ENCODE results near the gene SCYL1. TPM values are rescaled to one million over a fixed set of nuclear protein-coding genes. Genes with fewer than 3 reads are reported as not detected.
A peak's percentile ranks its signal among the peaks of the same experiment; 100 is the strongest.

The SCYL1 gene
- total RNA-seq, 1 experiment from 2014 or later: 70.9 TPM

DNA sequence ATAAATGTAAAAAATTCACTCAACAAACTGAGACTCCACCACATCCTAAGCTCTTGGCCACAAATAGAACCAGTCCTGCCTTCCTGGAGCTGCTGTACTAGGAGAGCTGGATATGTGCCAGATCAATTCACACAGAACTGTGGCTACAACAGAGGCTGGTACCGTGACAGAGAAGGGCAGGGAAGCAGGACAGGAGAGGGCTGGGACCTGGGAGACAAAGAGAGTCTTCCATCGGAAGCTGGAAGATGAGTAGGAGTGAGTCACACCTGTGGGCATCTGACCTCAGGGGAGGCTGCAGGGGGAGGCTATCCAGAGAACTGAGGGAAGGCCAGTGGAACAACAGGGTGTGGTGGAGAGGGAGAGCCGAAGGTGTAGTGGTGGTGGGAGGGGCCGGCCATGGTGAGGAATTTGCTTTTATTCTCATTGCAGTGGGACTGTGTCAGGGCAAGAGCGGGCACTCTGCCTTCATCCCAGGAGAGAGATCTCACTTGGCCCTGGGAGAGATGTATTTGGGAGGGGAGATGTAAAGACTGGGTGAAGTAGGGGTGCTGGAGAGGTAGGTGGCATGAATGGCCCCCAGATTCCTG lies 35.2 kb downstream of the SCYL1 start:
- H3K9me3 Mint-ChIP-seq (ENCODE audit: unreplicated experiment): no peaks in the 10 kb centered on the region
- peak overlapping the region; percentile 59 for H3K27ac Mint-ChIP-seq (ENCODE audit: low read depth, unreplicated experiment)
- H3K27me3 Mint-ChIP-seq (ENCODE audit: insufficient read depth, unreplicated experiment): no peaks in the 10 kb centered on the region
- H3K4me1 Mint-ChIP-seq (ENCODE audit: insufficient read depth, unreplicated experiment): peaks cover 45% of the 10 kb centered on the region
- CTCF ChIA-PET: interaction anchor here (2.5 to 5.5 kb wide), 3 partner anchors 8 to 19 kb away, joined by 10 to 35 read pairs (median 17); partner anchors contain the start of gene FAM89B
- TF ChIP-seq, protein P1, sequence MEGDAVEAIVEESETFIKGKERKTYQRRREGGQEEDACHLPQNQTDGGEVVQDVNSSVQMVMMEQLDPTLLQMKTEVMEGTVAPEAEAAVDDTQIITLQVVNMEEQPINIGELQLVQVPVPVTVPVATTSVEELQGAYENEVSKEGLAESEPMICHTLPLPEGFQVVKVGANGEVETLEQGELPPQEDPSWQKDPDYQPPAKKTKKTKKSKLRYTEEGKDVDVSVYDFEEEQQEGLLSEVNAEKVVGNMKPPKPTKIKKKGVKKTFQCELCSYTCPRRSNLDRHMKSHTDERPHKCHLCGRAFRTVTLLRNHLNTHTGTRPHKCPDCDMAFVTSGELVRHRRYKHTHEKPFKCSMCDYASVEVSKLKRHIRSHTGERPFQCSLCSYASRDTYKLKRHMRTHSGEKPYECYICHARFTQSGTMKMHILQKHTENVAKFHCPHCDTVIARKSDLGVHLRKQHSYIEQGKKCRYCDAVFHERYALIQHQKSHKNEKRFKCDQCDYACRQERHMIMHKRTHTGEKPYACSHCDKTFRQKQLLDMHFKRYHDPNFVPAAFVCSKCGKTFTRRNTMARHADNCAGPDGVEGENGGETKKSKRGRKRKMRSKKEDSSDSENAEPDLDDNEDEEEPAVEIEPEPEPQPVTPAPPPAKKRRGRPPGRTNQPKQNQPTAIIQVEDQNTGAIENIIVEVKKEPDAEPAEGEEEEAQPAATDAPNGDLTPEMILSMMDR (IDR thresholded peaks at IDR 0.05; ENCODE audit: unreplicated experiment): no peak
- H3K4me3 Mint-ChIP-seq (ENCODE audit: unreplicated experiment): no peak overlapping the region
- no TSS peak for BruUV-seq (replicated peaks)
- intact Hi-C loops (cut with micrococcal nuclease): no loop called here
- peak; percentile 85 for DNase-seq (ENCODE audit: unreplicated experiment)
- POLR2A ChIA-PET: interaction anchor here (0.5 to 3.2 kb wide), 12 partner anchors 10 to 829 kb away, joined by 3 to 24 read pairs (median 4); partner anchors contain the start of genes EHBP1L1, FAM89B, MALAT1 and PCNX3
- no peaks in the 10 kb centered on the region for H3K36me3 Mint-ChIP-seq (ENCODE audit: insufficient read depth, unreplicated experiment)

- no peaks in the 10 kb centered on the region for H3K36me3 Mint-ChIP-seq (ENCODE audit: insufficient read depth, unreplicated experiment)
- ChIA-PET POLR2A (interaction anchor here (0.7 to 3.2 kb wide), 7 partner anchors 9 to 828 kb away, joined by 3 to 24 read pairs (median 10); partner anchors contain the start of genes EHBP1L1, FAM89B and ZNRD2), CTCF (interaction anchor here (0.6 to 5.5 kb wide), 5 partner anchors 9 to 577 kb away, joined by 4 to 35 read pairs (median 10); partner anchors contain the start of gene FAM89B)
- intact Hi-C loops (cut with micrococcal nuclease): no loop called here
- peak; percentile 48 for DNase-seq (ENCODE audit: unreplicated experiment)
- TF ChIP-seq, protein P1 (IDR thresholded peaks at IDR 0.05; ENCODE audit: unreplicated experiment): no peak
- no peaks in the 10 kb centered on the region for H3K9me3 Mint-ChIP-seq (ENCODE audit: unreplicated experiment)
- H3K27ac Mint-ChIP-seq (ENCODE audit: low read depth, unreplicated experiment): peak overlapping the region; percentile 59
- BruUV-seq (replicated peaks): no TSS peak
- peaks cover 38% of the 10 kb centered on the region for H3K4me1 Mint-ChIP-seq (ENCODE audit: insufficient read depth, unreplicated experiment)
- no peaks in the 10 kb centered on the region for H3K27me3 Mint-ChIP-seq (ENCODE audit: insufficient read depth, unreplicated experiment)
- H3K4me3 Mint-ChIP-seq (ENCODE audit: unreplicated experiment): no peak overlapping the region
Observed at GRCh38 chr11:65560555-65561418, 35.9 kb downstream of the SCYL1 start.

DNA sequence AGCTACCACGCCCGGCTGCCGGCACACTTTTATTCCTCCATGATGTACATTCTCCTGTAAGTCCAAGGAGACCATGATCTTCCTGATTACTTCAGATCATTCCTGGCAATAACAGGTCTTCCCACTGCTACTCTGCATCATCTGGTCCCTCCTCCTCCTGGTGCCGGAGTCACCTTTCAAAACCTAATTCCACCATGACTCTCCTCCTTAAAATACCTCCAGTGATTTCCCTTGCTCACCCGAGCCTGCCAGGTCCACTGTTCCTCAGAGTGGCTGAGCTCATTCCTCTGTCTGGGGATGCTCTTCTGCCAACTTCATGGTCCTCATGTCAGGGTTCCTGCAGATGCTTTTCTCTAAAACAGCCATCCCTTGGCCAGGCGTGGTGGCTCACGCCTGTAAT lies 37.1 kb downstream of the SCYL1 start:
- POLR2A ChIA-PET: interaction anchor here (0.6 to 3.1 kb wide), 2 partner anchors 10 to 185 kb away, joined by 3 to 11 read pairs; partner anchors contain the start of gene FAM89B
- no TSS peak for BruUV-seq (replicated peaks)
- Mint-ChIP-seq H3K27me3 (ENCODE audit: insufficient read depth, unreplicated experiment) (no peaks in the 10 kb centered on the region), H3K27ac (ENCODE audit: low read depth, unreplicated experiment) (no peak overlapping the region), H3K36me3 (ENCODE audit: insufficient read depth, unreplicated experiment) (peaks cover 7% of the 10 kb centered on the region), H3K4me1 (ENCODE audit: insufficient read depth, unreplicated experiment) (peaks cover 28% of the 10 kb centered on the region), H3K9me3 (ENCODE audit: unreplicated experiment) (no peaks in the 10 kb centered on the region), H3K4me3 (ENCODE audit: unreplicated experiment) (no peak overlapping the region)
- TF ChIP-seq, protein P1 (IDR thresholded peaks at IDR 0.05; ENCODE audit: unreplicated experiment): no peak
- no peak for DNase-seq (ENCODE audit: unreplicated experiment)
- intact Hi-C loops (cut with micrococcal nuclease): no loop called here
- CTCF ChIA-PET: interaction anchor here (0.8 to 5.5 kb wide), 6 partner anchors 10 to 218 kb away, joined by 3 to 35 read pairs (median 4); partner anchors contain the start of gene FAM89B

GRCh38 chr11:65562788-65563187 lies 37.9 kb downstream of the SCYL1 start:
- DNase-seq (ENCODE audit: unreplicated experiment): no peak
- ChIA-PET POLR2A (no interaction called here), CTCF (interaction anchor here (1.0 to 5.5 kb wide), 4 partner anchors 10 to 217 kb away, joined by 3 to 35 read pairs (median 10); partner anchors contain the start of gene FAM89B)
- no TSS peak for BruUV-seq (replicated peaks)
- intact Hi-C loops (cut with micrococcal nuclease): no loop called here
- TF ChIP-seq, protein P1 (IDR thresholded peaks at IDR 0.05; ENCODE audit: unreplicated experiment): no peak
- no peaks in the 10 kb centered on the region for H3K9me3 Mint-ChIP-seq (ENCODE audit: unreplicated experiment)
- H3K4me3 Mint-ChIP-seq (ENCODE audit: unreplicated experiment): no peak overlapping the region
- peaks cover 7% of the 10 kb centered on the region for H3K36me3 Mint-ChIP-seq (ENCODE audit: insufficient read depth, unreplicated experiment)
- peaks cover 24% of the 10 kb centered on the region for H3K4me1 Mint-ChIP-seq (ENCODE audit: insufficient read depth, unreplicated experiment)
- H3K27me3 Mint-ChIP-seq (ENCODE audit: insufficient read depth, unreplicated experiment): no peaks in the 10 kb centered on the region
- no peak overlapping the region for H3K27ac Mint-ChIP-seq (ENCODE audit: low read depth, unreplicated experiment)

Measured in MCF 10A (cell line).